ENCODE measurements around the gene ESPL1. TPM values are rescaled to one million over a fixed set of nuclear protein-coding genes. Genes with fewer than 3 reads are reported as not detected.
"Not testable (repeated sequence)": the region's sequence is repeated elsewhere in the genome, so short reads cannot be mapped to it uniquely, and the experiment has no call there.

The ESPL1 gene
- total RNA-seq, 1 donor from 2014 or later, result 0.67 TPM

DNA sequence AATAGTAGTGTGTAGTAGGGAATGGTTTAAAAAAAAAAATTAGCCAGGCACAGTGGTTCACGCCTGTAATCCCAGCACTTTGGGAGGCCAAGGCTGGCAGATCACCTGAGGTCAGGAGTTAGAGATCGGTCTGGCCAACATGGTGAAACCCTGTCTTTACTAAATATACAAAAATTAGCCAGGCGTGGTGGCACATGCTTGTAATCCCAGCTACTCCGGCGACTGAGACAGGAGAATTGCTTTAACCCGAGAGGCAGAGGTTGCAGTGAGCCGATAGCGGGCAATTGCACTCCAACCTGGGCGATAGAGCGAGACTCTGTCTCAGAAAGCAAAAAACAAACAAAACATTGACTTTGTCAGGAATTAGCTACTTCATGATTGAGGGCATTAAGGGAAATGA, 29.0 kb downstream of the ESPL1 start:
- not testable (repeated sequence) for DNase-seq (ENCODE audit: low spot score)

- no peak for DNase-seq (ENCODE audit: low spot score)
Observed at GRCh38 chr12:53298164-53298563, 30.1 kb downstream of the ESPL1 start.

GRCh38 chr12:53299101-53299453, 31.0 kb downstream of the ESPL1 start:
- DNase-seq (ENCODE audit: low spot score), result no peak

DNA sequence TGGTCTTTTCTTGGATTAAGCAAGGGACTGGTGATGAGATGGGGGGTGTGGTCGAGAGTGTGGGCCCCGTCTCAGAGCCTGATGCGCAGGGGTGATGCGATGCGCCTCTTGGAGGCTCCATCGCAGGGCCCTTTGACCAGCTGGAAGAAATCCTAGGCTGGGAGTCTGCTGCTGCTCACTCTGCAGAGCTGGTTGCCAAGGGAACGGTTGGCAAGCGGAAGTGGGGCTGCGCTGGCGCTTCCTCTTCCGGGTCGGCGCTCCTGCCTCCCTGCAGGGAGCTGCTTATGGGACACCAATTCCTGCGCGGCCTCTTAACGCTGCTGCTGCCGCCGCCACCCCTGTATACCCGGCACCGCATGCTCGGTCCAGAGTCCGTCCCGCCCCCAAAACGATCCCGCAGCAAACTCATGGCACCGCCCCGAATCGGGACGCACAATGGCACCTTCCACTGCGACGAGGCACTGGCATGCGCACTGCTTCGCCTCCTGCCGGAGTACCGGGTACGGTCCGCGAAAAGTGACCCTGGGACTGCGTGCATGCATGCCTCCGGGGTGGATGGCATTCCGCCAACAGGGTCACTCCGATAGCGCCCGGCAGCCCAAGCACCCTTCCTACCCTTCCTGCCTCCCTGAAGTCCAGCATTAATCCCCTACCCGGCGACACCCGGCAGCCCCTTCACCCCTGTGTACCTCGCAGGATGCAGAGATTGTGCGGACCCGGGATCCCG, 31.5 kb downstream of the ESPL1 start, which contains the start of gene MYG1:
MYG1 (plus strand) TSS at position 242 of the 727 bp plus-strand sequence; CDS start at position 285, 43 bp downstream.
- DNase-seq (ENCODE audit: low spot score), result peak; percentile 95

GRCh38 chr12:53300187-53300586, 32.1 kb downstream of the ESPL1 start:
- no peak for DNase-seq (ENCODE audit: low spot score)

DNA sequence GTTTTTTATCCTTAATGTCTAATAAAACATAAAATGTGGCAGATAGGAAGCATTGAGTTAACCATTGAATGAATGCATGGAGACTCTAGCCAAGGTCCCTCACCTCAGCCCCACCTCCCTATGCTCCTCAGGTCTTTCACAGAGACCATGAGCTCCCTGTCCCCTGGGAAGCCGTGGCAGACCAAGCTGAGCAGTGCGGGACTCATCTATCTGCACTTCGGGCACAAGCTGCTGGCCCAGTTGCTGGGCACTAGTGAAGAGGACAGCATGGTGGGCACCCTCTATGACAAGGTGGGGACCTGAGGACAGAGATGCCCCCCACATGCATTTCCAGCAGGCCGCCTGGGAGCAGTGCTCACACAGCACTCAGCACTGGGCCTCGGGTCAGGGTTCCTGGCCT, 34.8 kb downstream of the ESPL1 start:
- DNase-seq (ENCODE audit: low spot score), result no peak

GRCh38 chr12:53306826-53307225, 38.7 kb downstream of the ESPL1 start:
- DNase-seq (ENCODE audit: low spot score), result no peak

GRCh38 chr12:53308276-53308675, 40.2 kb downstream of the ESPL1 start:
- DNase-seq (ENCODE audit: low spot score), result no peak

DNA sequence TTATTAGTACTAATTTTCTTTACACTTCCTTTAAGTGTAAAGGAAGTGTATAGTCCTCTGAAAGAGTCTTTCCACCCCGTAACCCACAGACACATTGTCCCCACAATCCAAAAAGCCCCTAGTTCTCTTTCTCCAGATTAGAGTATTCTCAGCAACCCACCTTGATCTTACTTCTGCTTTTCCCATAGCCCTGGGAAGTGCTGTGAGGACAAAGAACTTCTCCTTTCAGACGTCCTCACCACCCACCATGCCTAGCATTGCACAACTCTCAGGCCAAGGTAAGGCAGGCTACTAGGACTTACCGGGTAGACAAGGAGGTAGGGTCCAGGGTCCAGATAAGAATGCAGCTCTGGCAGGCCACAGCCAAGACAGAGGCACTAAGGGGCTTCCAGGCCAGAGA, 45.9 kb downstream of the ESPL1 start:
- DNase-seq (ENCODE audit: low spot score), result no peak

GRCh38 chr12:53320352-53321195, 52.5 kb downstream of the ESPL1 start:
- DNase-seq (ENCODE audit: low spot score), result no peak

GRCh38 chr12:53324113-53324778, 56.1 kb downstream of the ESPL1 start:
- DNase-seq (ENCODE audit: low spot score), result no peak

- DNase-seq (ENCODE audit: low spot score), result peak; percentile 97
Observed at GRCh38 chr12:53324779-53325510, 56.8 kb downstream of the ESPL1 start.

DNA sequence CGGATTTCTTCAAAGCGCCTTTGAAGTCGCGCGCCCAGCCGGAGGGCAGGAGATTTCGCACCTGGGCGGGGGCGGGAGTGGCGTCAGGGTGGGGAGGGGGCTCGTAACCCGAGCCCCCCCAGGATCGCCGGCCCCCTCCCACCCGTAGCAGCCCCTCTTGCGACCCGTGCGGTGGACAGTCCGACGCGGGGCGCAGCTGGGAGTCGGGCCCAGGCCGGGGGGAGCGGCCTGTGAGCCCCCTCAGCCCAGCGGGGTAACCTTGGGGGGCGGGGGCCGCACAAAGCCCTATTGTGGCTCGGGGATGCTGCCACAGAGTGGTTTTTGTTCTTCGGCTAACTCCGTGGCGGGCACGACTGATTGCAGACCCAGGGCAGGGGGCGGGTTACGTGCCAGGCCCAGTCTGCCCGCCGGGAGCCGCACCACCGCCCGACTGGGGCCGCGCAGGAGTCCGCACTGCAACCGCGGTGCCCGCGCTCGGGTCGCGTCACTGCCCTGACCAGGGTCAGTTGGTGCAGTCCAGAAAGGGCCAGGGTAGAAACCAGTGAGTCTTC, 57.5 kb downstream of the ESPL1 start:
- DNase-seq (ENCODE audit: low spot score), result no peak

- DNase-seq (ENCODE audit: low spot score), result no peak
Observed at GRCh38 chr12:53326460-53327185, 58.5 kb downstream of the ESPL1 start.

DNA sequence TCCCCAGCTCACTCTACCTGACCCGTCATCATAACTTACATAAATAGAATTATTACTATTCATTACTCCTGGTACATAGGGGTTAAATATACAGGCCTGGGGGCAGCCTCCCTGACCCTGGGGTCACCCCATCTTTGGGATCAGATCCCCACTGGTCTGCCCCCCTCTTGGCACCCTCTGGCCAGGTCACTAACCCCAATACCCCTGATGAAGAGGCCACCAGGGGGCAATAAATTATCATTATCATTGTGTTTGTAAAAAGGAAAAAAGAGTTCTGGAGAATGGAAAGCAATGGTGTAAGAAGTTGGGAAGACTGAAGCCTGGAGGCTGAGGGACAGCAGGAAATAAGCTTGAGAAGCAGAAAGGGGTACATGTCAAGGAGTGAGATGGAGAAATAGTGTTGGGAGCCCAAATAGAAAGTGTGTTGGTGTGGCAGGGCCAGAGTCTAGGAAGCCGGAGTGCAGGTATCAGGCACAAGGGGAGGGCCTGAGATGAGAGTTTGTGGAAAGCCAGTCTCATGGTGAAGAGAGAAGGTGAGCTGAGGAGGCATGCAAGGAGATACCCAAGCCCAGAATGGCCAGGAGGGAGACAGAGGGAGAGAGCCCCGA, 59.4 kb downstream of the ESPL1 start:
- DNase-seq (ENCODE audit: low spot score), result no peak

DNA sequence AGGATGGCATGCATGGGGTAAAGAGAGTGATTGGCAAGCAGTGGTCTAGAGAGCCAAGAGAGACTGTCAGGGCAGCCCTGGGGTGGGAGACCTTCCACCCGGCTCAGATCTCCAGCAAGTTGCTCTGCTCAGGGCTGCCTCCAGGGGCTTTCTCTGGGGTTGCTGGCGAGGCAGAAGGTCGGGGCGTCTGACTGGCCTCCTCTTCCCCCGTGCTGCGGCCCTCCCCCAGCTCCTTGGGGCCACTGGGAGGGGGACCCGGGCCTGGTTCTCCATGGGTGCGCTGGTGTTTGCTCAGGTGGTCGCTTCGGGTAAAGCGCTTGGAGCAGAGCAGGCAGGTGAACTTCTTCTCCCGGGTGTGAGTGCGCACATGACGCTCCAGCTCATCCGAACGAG, 59.9 kb downstream of the ESPL1 start:
- DNase-seq (ENCODE audit: low spot score), result no peak

DNA sequence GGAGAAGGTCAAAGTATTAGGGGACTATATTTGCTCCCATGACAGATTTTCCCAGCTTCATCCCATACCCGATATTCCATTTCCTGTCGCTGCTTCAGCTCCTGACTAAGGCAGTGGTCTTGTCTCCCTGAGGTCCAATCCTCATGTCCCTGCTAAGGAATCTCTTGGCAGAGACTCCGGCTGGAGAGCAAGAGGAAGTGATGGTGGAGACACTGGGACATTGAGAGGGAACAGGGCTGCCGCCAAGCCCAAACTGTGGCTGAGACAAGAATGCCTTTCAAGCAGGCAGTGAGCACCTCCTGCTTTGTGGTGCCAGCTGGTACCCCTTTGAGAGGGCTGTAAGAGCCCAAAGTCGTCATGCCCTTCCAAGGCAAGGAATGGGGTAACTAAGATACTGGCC, 62.6 kb downstream of the ESPL1 start:
- no peak for DNase-seq (ENCODE audit: low spot score)

DNA sequence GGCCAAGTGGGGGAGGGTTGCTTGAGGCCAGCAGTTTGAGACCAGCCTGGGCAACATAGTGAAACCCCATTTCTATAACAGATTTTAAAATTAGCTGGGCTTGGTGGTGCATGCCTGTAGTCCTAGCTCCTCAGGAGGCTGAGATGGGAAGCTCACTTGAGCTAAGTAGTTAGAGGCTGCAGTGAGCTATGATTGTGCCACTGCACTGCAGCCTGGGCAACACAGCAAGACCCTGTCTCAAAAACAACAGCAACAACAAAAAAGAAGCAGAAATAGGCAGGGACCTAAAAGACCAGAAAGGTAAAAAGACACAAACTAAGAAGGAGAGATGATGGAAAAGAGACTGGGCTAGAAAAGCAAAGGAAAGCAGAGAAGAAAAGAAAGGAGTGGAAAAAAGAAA, 64.2 kb downstream of the ESPL1 start:
- not testable (repeated sequence) for DNase-seq (ENCODE audit: low spot score)

- DNase-seq (ENCODE audit: low spot score), result no peak
Observed at GRCh38 chr12:53332744-53333143, 64.6 kb downstream of the ESPL1 start.

GRCh38 chr12:53333289-53333688, 65.2 kb downstream of the ESPL1 start:
- DNase-seq (ENCODE audit: low spot score), result no peak

Data from mesenteric fat pad (tissue), 1 donor.